ENCODE results near the gene RRP12. TPM values are rescaled to one million over a fixed set of nuclear protein-coding genes. Genes with fewer than 3 reads are reported as not detected.

The RRP12 gene
- total RNA-seq, 2 donors from 2014 or later = 27.8 to 33.5 TPM

GRCh38 chr10:97399843-97400545 is 1.1 kb downstream of the RRP12 start:
- H3K27ac Mint-ChIP-seq = no peak overlapping the region
- DNase-seq = no peak
- H3K9me3 Mint-ChIP-seq = no peaks in the 10 kb centered on the region
- H3K4me1 Mint-ChIP-seq (ENCODE audit: low read depth) = peaks cover 16% of the 10 kb centered on the region
- no peak for ATAC-seq (replicated peaks in 1 of 2)
- peaks cover 0 to 6% of the 10 kb centered on the region in 2 donors for H3K36me3 Mint-ChIP-seq (ENCODE audit: insufficient read depth in 2 of 2)
- H3K27me3 Mint-ChIP-seq (ENCODE audit: low read depth) = no peaks in the 10 kb centered on the region
- peak overlapping the region; percentile 97 to 98 for H3K4me3 Mint-ChIP-seq

- no peak for DNase-seq
- ATAC-seq (replicated peaks in 1 of 2) = no peak
- peaks cover 2 to 11% of the 10 kb centered on the region in 2 donors for H3K36me3 Mint-ChIP-seq (ENCODE audit: insufficient read depth in 2 of 2)
- H3K27me3 Mint-ChIP-seq (ENCODE audit: low read depth) = no peaks in the 10 kb centered on the region
- no peak overlapping the region for H3K27ac Mint-ChIP-seq
- H3K4me3 Mint-ChIP-seq = no peak overlapping the region
- H3K9me3 Mint-ChIP-seq = no peaks in the 10 kb centered on the region
- H3K4me1 Mint-ChIP-seq (ENCODE audit: low read depth) = peaks cover 20% of the 10 kb centered on the region
Measured at GRCh38 chr10:97396056-97396455, 5.1 kb downstream of the RRP12 start.

GRCh38 chr10:97393034-97393573 is 8.0 kb downstream of the RRP12 start:
- H3K36me3 Mint-ChIP-seq (ENCODE audit: insufficient read depth in 2 of 2) = peaks cover 7 to 13% of the 10 kb centered on the region in 2 donors

GRCh38 chr10:97390091-97390490 is 11.0 kb downstream of the RRP12 start:
- Mint-ChIP-seq H3K36me3 (ENCODE audit: insufficient read depth in 2 of 2) (peaks cover 7 to 8% of the 10 kb centered on the region in 2 donors), H3K9me3 (no peaks in the 10 kb centered on the region), H3K4me1 (ENCODE audit: low read depth) (peaks cover 9% of the 10 kb centered on the region), H3K4me3 (no peak overlapping the region), H3K27me3 (ENCODE audit: low read depth) (no peaks in the 10 kb centered on the region), H3K27ac (no peak overlapping the region)
- DNase-seq = no peak
- ATAC-seq (replicated peaks in 1 of 2) = no peak

More at GRCh38 chr10:97393034-97393573, 8.0 kb downstream of the RRP12 start:
- DNase-seq = no peak
- ATAC-seq (replicated peaks in 1 of 2) = no peak
- Mint-ChIP-seq H3K27me3 (ENCODE audit: low read depth) (no peaks in the 10 kb centered on the region), H3K9me3 (no peaks in the 10 kb centered on the region), H3K4me1 (ENCODE audit: low read depth) (peaks cover 9% of the 10 kb centered on the region), H3K4me3 (no peak overlapping the region), H3K27ac (peak overlapping the region; percentile 15)

GRCh38 chr10:97388152-97388551 is 13.0 kb downstream of the RRP12 start:
- Mint-ChIP-seq H3K27me3 (ENCODE audit: low read depth) (no peaks in the 10 kb centered on the region), H3K27ac (no peak overlapping the region), H3K9me3 (no peaks in the 10 kb centered on the region), H3K36me3 (ENCODE audit: insufficient read depth in 2 of 2) (peaks cover 4 to 7% of the 10 kb centered on the region in 2 donors), H3K4me3 (no peak overlapping the region), H3K4me1 (ENCODE audit: low read depth) (peaks cover 3% of the 10 kb centered on the region)
- ATAC-seq (replicated peaks in 1 of 2) (no peak), DNase-seq (no peak)

GRCh38 chr10:97385565-97385964 is 15.6 kb downstream of the RRP12 start:
- H3K9me3 Mint-ChIP-seq = no peaks in the 10 kb centered on the region
- no peak for ATAC-seq (replicated peaks in 1 of 2)
- H3K36me3 Mint-ChIP-seq (ENCODE audit: insufficient read depth in 2 of 2) = peaks cover 5 to 7% of the 10 kb centered on the region in 2 donors
- H3K27me3 Mint-ChIP-seq (ENCODE audit: low read depth) = no peaks in the 10 kb centered on the region
- H3K27ac Mint-ChIP-seq = no peak overlapping the region
- H3K4me3 Mint-ChIP-seq = no peak overlapping the region
- no peaks in the 10 kb centered on the region for H3K4me1 Mint-ChIP-seq (ENCODE audit: low read depth)
- DNase-seq = no peak

- Mint-ChIP-seq H3K4me3 (no peak overlapping the region), H3K27me3 (ENCODE audit: low read depth) (no peaks in the 10 kb centered on the region), H3K27ac (no peak overlapping the region), H3K36me3 (ENCODE audit: insufficient read depth in 2 of 2) (peaks cover 5 to 8% of the 10 kb centered on the region in 2 donors), H3K9me3 (no peaks in the 10 kb centered on the region), H3K4me1 (ENCODE audit: low read depth) (no peaks in the 10 kb centered on the region)
- ATAC-seq (replicated peaks in 1 of 2) = no peak
- no peak for DNase-seq
Measured at GRCh38 chr10:97384641-97385040, 16.5 kb downstream of the RRP12 start.

GRCh38 chr10:97384156-97384555 is 17.0 kb downstream of the RRP12 start:
- Mint-ChIP-seq H3K27ac (no peak overlapping the region), H3K36me3 (ENCODE audit: insufficient read depth in 2 of 2) (peaks cover 5 to 8% of the 10 kb centered on the region in 2 donors)

GRCh38 chr10:97383159-97383558 is 18.0 kb downstream of the RRP12 start:
- ATAC-seq (replicated peaks in 1 of 2) (no peak), DNase-seq (no peak)
- H3K4me1 Mint-ChIP-seq (ENCODE audit: low read depth) = no peaks in the 10 kb centered on the region
- no peaks in the 10 kb centered on the region for H3K27me3 Mint-ChIP-seq (ENCODE audit: low read depth)
- H3K36me3 Mint-ChIP-seq (ENCODE audit: insufficient read depth in 2 of 2) = peaks cover 2 to 6% of the 10 kb centered on the region in 2 donors
- no peak overlapping the region for H3K4me3 Mint-ChIP-seq
- H3K27ac Mint-ChIP-seq = no peak overlapping the region
- no peaks in the 10 kb centered on the region for H3K9me3 Mint-ChIP-seq

More at GRCh38 chr10:97384156-97384555, 17.0 kb downstream of the RRP12 start:
- H3K9me3 Mint-ChIP-seq = no peaks in the 10 kb centered on the region
- ATAC-seq (replicated peaks in 1 of 2) (no peak), DNase-seq (no peak)
- no peaks in the 10 kb centered on the region for H3K27me3 Mint-ChIP-seq (ENCODE audit: low read depth)
- H3K4me1 Mint-ChIP-seq (ENCODE audit: low read depth) = no peaks in the 10 kb centered on the region
- no peak overlapping the region for H3K4me3 Mint-ChIP-seq

GRCh38 chr10:97381626-97382025 is 19.5 kb downstream of the RRP12 start:
- Mint-ChIP-seq H3K9me3 (no peaks in the 10 kb centered on the region), H3K4me1 (ENCODE audit: low read depth) (no peaks in the 10 kb centered on the region), H3K4me3 (no peak overlapping the region), H3K36me3 (ENCODE audit: insufficient read depth in 2 of 2) (peaks cover 2 to 8% of the 10 kb centered on the region in 2 donors), H3K27ac (no peak overlapping the region), H3K27me3 (ENCODE audit: low read depth) (no peaks in the 10 kb centered on the region)
- DNase-seq (no peak), ATAC-seq (replicated peaks in 1 of 2) (no peak)

- H3K27ac Mint-ChIP-seq = no peak overlapping the region
- peaks cover 2 to 9% of the 10 kb centered on the region in 2 donors for H3K36me3 Mint-ChIP-seq (ENCODE audit: insufficient read depth in 2 of 2)
- ATAC-seq (replicated peaks in 1 of 2) (no peak), DNase-seq (no peak)
- no peaks in the 10 kb centered on the region for H3K4me1 Mint-ChIP-seq (ENCODE audit: low read depth)
- H3K27me3 Mint-ChIP-seq (ENCODE audit: low read depth) = no peaks in the 10 kb centered on the region
- H3K9me3 Mint-ChIP-seq = no peaks in the 10 kb centered on the region
- no peak overlapping the region for H3K4me3 Mint-ChIP-seq
Measured at GRCh38 chr10:97380516-97380915, 20.6 kb downstream of the RRP12 start.

GRCh38 chr10:97378933-97379921 is 21.9 kb downstream of the RRP12 start:
- Mint-ChIP-seq H3K9me3 (no peaks in the 10 kb centered on the region), H3K27me3 (ENCODE audit: low read depth) (no peaks in the 10 kb centered on the region)

GRCh38 chr10:97376413-97376812 is 24.7 kb downstream of the RRP12 start:
- Mint-ChIP-seq H3K9me3 (no peaks in the 10 kb centered on the region), H3K36me3 (ENCODE audit: insufficient read depth in 2 of 2) (peaks cover 2 to 7% of the 10 kb centered on the region in 2 donors), H3K27me3 (ENCODE audit: low read depth) (no peaks in the 10 kb centered on the region), H3K27ac (no peak overlapping the region), H3K4me3 (no peak overlapping the region), H3K4me1 (ENCODE audit: low read depth) (no peaks in the 10 kb centered on the region)
- no peak for ATAC-seq (replicated peaks in 1 of 2)
- no peak for DNase-seq

More at GRCh38 chr10:97378933-97379921, 21.9 kb downstream of the RRP12 start:
- DNase-seq (no peak), ATAC-seq (replicated peaks in 1 of 2) (no peak)
- Mint-ChIP-seq H3K36me3 (ENCODE audit: insufficient read depth in 2 of 2) (peaks cover 2 to 9% of the 10 kb centered on the region in 2 donors), H3K4me3 (no peak overlapping the region), H3K27ac (no peak overlapping the region), H3K4me1 (ENCODE audit: low read depth) (no peaks in the 10 kb centered on the region)

Measured in activated T-cell treated with anti-CD3 and anti-CD28 coated beads, Interleukin-2, amount 50 U/mL, for 72 hours (primary cell).